Stimulated activated CD8-positive, alpha-beta memory T cell treated with anti-CD3 and anti-CD28 coated beads, Interleukin-2, amount 100 ng/mL, for 48 hours (primary cell): Measurements from ENCODE around the gene MINDY4B.
"Not testable (repeated sequence)": the region's sequence is repeated elsewhere in the genome, so short reads cannot be mapped to it uniquely, and the experiment has no call there.

Source experiments
- DNase-seq, 2 donors: peaks; one replicate each; pipeline ENCODE4 v3.0.0-alpha.2; 2020; ENCODE audit warnings: low read depth in 2 of 2

The MINDY4B gene

GRCh38 chr3:150898046-150898754 is 7.0 kb downstream of the MINDY4B start:
- no peak for DNase-seq

- no peak for DNase-seq
Observed at GRCh38 chr3:150897592-150897991, 7.6 kb downstream of the MINDY4B start.

- DNase-seq = no peak
Observed at GRCh38 chr3:150890831-150891230, 14.4 kb downstream of the MINDY4B start.

- DNase-seq = no peak
Observed at GRCh38 chr3:150890295-150890694, 14.9 kb downstream of the MINDY4B start.

GRCh38 chr3:150889106-150889505 is 16.1 kb downstream of the MINDY4B start:
- no peak for DNase-seq

- DNase-seq = no peak
Observed at GRCh38 chr3:150887031-150887430, 18.2 kb downstream of the MINDY4B start.

GRCh38 chr3:150885535-150885934 is 19.7 kb downstream of the MINDY4B start:
- no peak for DNase-seq

- DNase-seq = no peak
Observed at GRCh38 chr3:150878996-150879575, 26.2 kb downstream of the MINDY4B start.

- no peak for DNase-seq
Observed at GRCh38 chr3:150878290-150878689, 26.9 kb downstream of the MINDY4B start.

GRCh38 chr3:150877303-150877702 is 27.9 kb downstream of the MINDY4B start:
- DNase-seq = no peak

- DNase-seq = no peak
Observed at GRCh38 chr3:150876611-150877265, 28.5 kb downstream of the MINDY4B start.

- no peak for DNase-seq
Observed at GRCh38 chr3:150875548-150875947, 29.7 kb downstream of the MINDY4B start.

- no peak for DNase-seq
Observed at GRCh38 chr3:150874666-150875219, 30.5 kb downstream of the MINDY4B start.

- no peak for DNase-seq
Observed at GRCh38 chr3:150871192-150871591, 34.0 kb downstream of the MINDY4B start.

GRCh38 chr3:150870406-150870805 is 34.8 kb downstream of the MINDY4B start:
- no peak for DNase-seq

- DNase-seq = no peak
Observed at GRCh38 chr3:150868282-150868681, 37.0 kb downstream of the MINDY4B start.

GRCh38 chr3:150867434-150867833 is 37.8 kb downstream of the MINDY4B start:
- no peak for DNase-seq

- not testable (repeated sequence) for DNase-seq
Observed at GRCh38 chr3:150863921-150864320, 41.3 kb downstream of the MINDY4B start.

- DNase-seq = no peak
Observed at GRCh38 chr3:150861851-150862250, 43.4 kb downstream of the MINDY4B start.

- not testable (repeated sequence) for DNase-seq
Observed at GRCh38 chr3:150857936-150858335, 47.3 kb downstream of the MINDY4B start.

- no peak for DNase-seq
Observed at GRCh38 chr3:150850191-150850590, 55.0 kb downstream of the MINDY4B start.

GRCh38 chr3:150848864-150849263 is 56.4 kb downstream of the MINDY4B start:
- DNase-seq = no peak

GRCh38 chr3:150847433-150847832 is 57.8 kb downstream of the MINDY4B start:
- no peak for DNase-seq
